NCI-H774 (cell line): ENCODE data around the gene EIF4E1B.

ENCODE experiments used
- DNase-seq: peaks from one replicate; lab custom pipeline; 2025; lab: John Stamatoyannopoulos, UW

The EIF4E1B gene

DNA sequence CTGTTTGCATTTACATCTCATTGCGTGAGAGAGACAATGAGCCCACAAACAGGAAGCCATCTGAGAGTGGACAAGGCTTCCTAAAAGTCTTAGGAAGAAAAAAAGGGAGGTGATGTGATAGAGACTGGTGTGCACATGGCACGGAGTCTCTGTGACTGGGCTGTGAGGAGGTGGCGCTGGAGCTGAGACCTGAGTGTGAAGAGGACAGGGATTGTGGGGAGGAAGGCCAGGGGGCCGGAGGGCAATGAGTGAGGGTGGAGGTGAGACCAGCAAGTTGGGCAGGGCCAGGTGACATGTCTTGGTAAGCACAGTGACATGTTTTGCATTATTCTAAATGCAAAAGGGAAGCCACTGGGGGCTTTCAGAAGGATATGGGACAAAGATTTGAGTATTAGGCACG, 61.9 kb downstream of the EIF4E1B start:
- peak; percentile 2 for DNase-seq

DNA sequence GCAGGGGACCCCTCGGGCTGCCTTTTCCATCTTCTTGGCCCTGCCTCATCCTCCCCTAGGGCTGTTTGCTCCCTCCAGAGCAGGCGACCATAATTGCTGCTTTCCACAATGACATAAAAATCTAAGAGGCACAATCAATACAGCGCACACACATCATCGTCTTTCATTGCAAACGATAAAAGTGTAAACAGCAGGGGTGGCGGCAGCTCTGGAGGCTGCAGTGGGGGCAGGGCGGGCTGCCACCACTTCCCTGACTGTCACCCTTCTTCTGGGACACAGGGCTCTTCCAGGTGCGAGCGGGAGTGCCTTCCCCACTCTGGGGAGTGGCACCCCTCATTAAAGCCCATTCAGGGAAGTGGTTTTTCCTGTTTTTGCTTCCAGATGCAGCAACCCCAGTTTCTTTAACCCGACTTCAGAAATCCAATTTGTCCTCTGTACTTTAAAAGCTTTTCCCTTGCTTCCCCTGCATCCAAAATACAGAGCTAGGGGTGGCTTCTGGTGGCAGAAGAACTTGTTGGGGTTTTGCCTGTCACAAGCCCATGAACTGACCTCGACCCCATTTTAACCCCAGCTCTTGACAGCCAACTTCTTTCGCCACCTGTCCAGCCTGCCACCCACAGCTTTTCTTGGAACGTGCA, 62.5 kb downstream of the EIF4E1B start:
- DNase-seq: no peak

DNA sequence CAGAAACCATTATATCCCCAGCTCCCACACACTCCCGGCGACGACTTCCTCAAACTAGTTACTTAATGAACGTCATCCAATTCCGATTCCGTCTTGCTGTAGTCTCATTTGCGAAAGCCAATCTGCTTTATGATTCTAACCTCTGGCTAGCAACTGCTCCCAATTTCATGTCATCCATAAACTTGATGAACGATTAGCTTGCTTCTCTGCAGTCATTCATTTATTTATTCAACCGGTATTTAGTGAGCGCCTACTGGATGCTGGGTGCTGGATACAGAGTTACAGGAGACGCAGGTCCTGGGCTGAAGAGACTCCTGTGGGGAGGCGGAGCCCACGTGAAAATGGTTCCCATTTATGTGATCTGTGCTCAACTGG, 63.0 kb downstream of the EIF4E1B start:
- DNase-seq: no peak

DNA sequence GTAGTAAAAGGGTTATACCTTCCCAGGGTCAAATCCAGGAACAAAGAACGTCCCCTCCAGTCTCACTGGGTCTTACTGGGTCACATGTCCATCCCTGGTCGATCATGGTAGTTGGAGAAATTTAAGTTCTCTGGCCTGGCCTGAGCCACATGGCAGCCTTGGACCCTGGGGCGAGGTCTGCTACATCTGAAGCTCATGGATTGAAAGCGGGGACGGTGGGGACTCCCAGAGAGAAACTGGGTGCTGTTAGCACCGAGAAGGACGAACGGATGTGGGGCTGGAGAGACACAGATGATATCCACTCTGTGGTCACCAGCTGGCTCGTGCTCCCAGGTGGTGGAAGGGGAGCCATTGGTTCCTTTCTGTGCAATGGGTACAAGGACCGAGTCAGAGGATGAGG, 63.7 kb downstream of the EIF4E1B start:
- no peak for DNase-seq

DNA sequence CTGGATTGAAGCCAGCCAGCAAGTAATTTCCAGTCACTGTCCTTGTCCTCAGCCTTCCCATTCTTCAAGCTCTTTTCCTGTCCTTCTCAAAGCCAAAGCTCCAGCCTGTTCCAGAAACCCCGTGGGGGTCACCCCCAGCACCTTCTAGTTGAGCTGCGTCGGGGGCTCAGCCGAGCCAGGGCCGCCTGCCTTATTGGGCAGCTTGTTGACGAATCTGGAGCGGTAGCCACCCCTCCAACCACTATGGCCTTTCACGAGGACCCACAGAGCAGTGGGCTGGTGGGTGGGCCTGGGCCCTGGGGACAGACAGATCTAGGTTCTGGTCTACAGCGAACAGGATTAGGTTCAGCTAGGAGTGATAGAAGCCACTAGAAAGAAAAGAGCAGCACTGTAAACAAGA, 64.2 kb downstream of the EIF4E1B start:
- DNase-seq: no peak

DNA sequence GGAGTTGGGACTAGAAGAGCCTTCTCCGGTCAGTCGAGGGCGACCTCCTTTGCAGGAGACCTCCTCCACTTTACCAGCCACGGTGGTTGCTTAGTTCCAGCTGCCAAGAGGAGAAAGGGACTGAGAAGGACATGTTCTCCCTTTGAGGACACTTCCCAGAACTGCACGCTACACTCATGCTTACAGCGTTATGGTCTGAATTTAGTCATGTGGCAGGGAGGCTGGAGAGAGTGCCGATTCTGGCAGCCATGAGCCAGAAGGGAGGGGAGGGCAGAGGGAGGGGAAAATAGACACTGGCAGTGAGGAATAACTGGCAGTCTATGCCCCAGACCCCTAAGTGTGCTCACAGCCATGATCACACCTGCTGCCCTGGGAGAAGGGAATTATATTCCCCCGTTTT, 64.6 kb downstream of the EIF4E1B start:
- no peak for DNase-seq
